COLO668 (cell line): ENCODE results near the gene CERS5.

Experiments
- DNase-seq: peaks from one replicate; lab custom pipeline; 2025; ENCODE audit not compliant: unreplicated experiment; lab: John Stamatoyannopoulos, UW

The CERS5 gene

GRCh38 chr12:50167049-50167828, at the start of gene CERS5:
Gene CERS5 (minus strand): TSS chr12:50167369. CDS start chr12:50167297, 72 bp downstream.
- peak; percentile 94 for DNase-seq

GRCh38 chr12:50215033-50215432, 47.9 kb upstream of the CERS5 start:
- no peak for DNase-seq

- DNase-seq, result no peak
These were observed 46.8 kb upstream of the CERS5 start for GRCh38 chr12:50214018-50214417.

GRCh38 chr12:50213439-50213838, 46.3 kb upstream of the CERS5 start:
- DNase-seq, result no peak

GRCh38 chr12:50212071-50212467, 44.9 kb upstream of the CERS5 start:
- DNase-seq, result no peak

GRCh38 chr12:50211392-50212070, 44.4 kb upstream of the CERS5 start:
- DNase-seq, result no peak

- DNase-seq, result no peak
These were observed 40.3 kb upstream of the CERS5 start for GRCh38 chr12:50207424-50207823.

- no peak for DNase-seq
These were observed 38.5 kb upstream of the CERS5 start for GRCh38 chr12:50205648-50206047.

GRCh38 chr12:50203691-50204090, 36.5 kb upstream of the CERS5 start:
- DNase-seq, result no peak

- DNase-seq, result no peak
These were observed 34.9 kb upstream of the CERS5 start for GRCh38 chr12:50201987-50202521.

GRCh38 chr12:50200552-50201273, 33.5 kb upstream of the CERS5 start:
- DNase-seq, result no peak

- DNase-seq, result no peak
These were observed 31.7 kb upstream of the CERS5 start for GRCh38 chr12:50198829-50199228.

GRCh38 chr12:50197297-50197727, 30.1 kb upstream of the CERS5 start:
- DNase-seq, result no peak

GRCh38 chr12:50196537-50196936, 29.4 kb upstream of the CERS5 start:
- DNase-seq, result no peak

GRCh38 chr12:50195832-50196231, 28.7 kb upstream of the CERS5 start:
- DNase-seq, result no peak

GRCh38 chr12:50192908-50193307, 25.7 kb upstream of the CERS5 start:
- DNase-seq, result no peak

GRCh38 chr12:50192236-50192635, 25.1 kb upstream of the CERS5 start:
- DNase-seq, result no peak

GRCh38 chr12:50190859-50191258, 23.7 kb upstream of the CERS5 start:
- DNase-seq, result no peak

GRCh38 chr12:50188875-50189575, 21.9 kb upstream of the CERS5 start:
- DNase-seq, result no peak

GRCh38 chr12:50188241-50188781, 21.1 kb upstream of the CERS5 start:
- DNase-seq, result no peak
